Progenitor cell of endocrine pancreas (in vitro differentiated cells): ENCODE data around the gene AOPEP. TPM values are rescaled to one million over a fixed set of nuclear protein-coding genes. Genes with fewer than 3 reads are reported as not detected.

Source experiments
- DNase-seq: peaks from one replicate; pipeline ENCODE4 v3.0.0; 2021; ENCODE audit warnings: low spot score; ENCODE audit not compliant: unreplicated experiment
- H3K27ac Mint-ChIP-seq: 2 replicates; pipeline ENCODE4 v1.8.0; 2021; ENCODE audit warnings: mild to moderate bottlenecking, moderate library complexity, mixed read lengths
- H3K27me3 Mint-ChIP-seq: 2 replicates; pipeline ENCODE4 v1.8.0; 2021; ENCODE audit warnings: mixed read lengths
- H3K36me3 Mint-ChIP-seq: 2 replicates; pipeline ENCODE4 v1.8.0; 2022; ENCODE audit warnings: mixed read lengths; ENCODE audit not compliant: insufficient read depth
- H3K4me1 Mint-ChIP-seq: 2 replicates; pipeline ENCODE4 v1.8.0; 2021; ENCODE audit warnings: low read depth, mixed read lengths
- H3K4me3 Mint-ChIP-seq: 2 replicates; pipeline ENCODE4 v1.8.0; 2021; ENCODE audit warnings: low read depth, mild to moderate bottlenecking, moderate library complexity, mixed read lengths
- H3K9me3 Mint-ChIP-seq: 2 replicates; pipeline ENCODE4 v1.8.0; 2021; ENCODE audit warnings: low read depth, mixed read lengths
- total RNA-seq: library from RNA; stranded (reverse); gene quantifications from 2 replicates; pipeline ENCODE4 v1.2.1, GENCODE V29; 2021
- TF ChIP-seq, protein P1 (sequence below): fragments of 200-600 bp; sonication (generic); IDR thresholded peaks from one replicate; pipeline ENCODE4 v1.5.0; 2021; ENCODE audit warnings: antibody characterized with exemption, mild to moderate bottlenecking; ENCODE audit not compliant: unreplicated experiment

AOPEP gene
- total RNA-seq, 1 donor from 2014 or later = 58.2 TPM

DNA sequence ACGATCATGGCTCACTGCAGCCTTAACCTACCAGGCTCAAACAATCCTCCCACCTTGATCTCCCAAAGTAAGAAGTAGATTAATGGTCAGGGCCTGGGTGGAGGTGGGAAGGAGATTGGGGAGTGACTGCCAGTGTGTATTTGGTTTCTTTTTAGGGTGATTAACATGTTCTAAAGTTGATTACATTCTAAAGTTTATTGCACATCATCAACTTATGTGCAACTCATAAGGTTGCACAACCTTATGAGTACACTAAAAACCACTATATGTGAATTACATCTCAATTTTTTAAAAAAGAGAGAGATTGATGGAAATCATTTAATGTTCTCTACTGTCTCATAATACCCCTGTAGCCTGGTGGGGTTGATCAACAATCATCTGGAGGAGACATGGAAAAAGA is 218.1 kb downstream of the AOPEP start:
- TF ChIP-seq, protein P1, sequence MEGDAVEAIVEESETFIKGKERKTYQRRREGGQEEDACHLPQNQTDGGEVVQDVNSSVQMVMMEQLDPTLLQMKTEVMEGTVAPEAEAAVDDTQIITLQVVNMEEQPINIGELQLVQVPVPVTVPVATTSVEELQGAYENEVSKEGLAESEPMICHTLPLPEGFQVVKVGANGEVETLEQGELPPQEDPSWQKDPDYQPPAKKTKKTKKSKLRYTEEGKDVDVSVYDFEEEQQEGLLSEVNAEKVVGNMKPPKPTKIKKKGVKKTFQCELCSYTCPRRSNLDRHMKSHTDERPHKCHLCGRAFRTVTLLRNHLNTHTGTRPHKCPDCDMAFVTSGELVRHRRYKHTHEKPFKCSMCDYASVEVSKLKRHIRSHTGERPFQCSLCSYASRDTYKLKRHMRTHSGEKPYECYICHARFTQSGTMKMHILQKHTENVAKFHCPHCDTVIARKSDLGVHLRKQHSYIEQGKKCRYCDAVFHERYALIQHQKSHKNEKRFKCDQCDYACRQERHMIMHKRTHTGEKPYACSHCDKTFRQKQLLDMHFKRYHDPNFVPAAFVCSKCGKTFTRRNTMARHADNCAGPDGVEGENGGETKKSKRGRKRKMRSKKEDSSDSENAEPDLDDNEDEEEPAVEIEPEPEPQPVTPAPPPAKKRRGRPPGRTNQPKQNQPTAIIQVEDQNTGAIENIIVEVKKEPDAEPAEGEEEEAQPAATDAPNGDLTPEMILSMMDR = no peak
- no peaks in the 10 kb centered on the region for H3K9me3 Mint-ChIP-seq
- H3K27me3 Mint-ChIP-seq = no peaks in the 10 kb centered on the region
- DNase-seq = no peak
- H3K36me3 Mint-ChIP-seq = peaks cover 7% of the 10 kb centered on the region
- H3K27ac Mint-ChIP-seq = no peak overlapping the region
- no peak overlapping the region for H3K4me3 Mint-ChIP-seq
- H3K4me1 Mint-ChIP-seq = peaks cover 17% of the 10 kb centered on the region

DNA sequence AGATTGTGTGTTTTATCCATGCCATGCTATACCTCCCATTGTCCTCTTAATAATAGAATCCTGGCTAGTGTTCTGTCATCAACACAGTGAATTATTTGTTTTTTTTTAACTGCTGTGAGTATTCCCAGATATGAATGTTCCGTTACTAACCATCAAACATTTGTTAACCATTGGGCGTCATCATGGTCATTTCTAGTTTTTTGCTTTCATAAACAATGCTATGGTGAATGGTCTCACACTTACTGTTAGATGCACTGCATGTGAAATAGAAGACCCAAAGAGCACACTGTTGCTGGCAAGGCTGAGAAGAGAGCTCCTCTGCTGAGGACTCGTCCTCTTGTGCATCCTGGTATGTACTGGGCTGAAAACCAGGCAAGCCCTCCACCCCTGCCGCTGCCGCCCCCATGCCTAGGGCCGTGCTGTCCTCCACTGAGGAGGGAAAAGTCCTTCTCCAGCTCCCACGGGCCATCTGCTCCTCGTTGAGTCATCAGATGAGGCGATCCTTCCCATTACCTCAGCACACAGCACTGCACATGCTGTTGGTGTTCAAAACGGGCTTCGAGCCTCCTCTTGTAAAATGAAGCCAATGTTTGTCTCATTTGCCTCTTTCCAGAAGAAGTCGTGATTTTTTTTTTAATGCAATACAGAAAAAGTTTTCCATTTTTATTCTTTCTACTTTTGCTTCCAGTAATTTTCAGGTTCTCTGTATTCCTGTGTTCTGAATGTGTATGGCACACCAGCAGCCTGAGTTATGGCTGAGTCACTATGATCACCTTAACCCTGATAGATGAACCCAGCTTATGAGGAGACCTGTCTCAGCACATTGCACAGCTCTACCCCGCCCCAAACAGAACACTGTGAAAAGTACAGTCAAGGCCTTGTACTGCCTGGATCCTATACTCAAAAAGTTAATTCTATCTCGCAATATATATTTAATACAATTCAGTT is 219.0 kb downstream of the AOPEP start:
- peaks cover 22% of the 10 kb centered on the region for H3K4me1 Mint-ChIP-seq
- H3K9me3 Mint-ChIP-seq = no peaks in the 10 kb centered on the region
- H3K4me3 Mint-ChIP-seq = no peak overlapping the region
- peak overlapping the region; percentile 46 for H3K27ac Mint-ChIP-seq
- H3K36me3 Mint-ChIP-seq = peaks cover 7% of the 10 kb centered on the region
- H3K27me3 Mint-ChIP-seq = no peaks in the 10 kb centered on the region
- no peak for DNase-seq
- TF ChIP-seq, protein P1 = no peak

DNA sequence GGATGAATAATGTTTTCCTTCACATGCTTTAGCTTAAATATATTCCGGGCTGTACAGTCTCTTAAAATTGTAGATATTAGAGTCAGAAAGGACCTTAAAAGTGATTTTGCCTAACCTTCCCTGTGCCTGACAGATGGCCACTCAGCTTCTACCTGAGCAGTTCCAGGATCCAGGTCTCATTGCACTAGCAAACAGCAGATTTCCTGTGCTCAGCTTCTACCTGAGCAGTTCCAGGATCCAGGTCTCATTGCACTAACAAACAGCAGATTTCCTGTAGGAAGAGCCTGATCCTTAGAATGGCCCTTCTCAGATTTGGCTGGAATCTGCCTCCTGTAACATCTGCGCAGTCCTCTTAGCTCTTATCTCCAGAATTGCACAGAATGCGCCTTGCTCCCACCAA is 219.8 kb downstream of the AOPEP start:
- DNase-seq = no peak
- Mint-ChIP-seq H3K27ac (no peak overlapping the region), H3K27me3 (no peaks in the 10 kb centered on the region), H3K9me3 (no peaks in the 10 kb centered on the region), H3K36me3 (peaks cover 7% of the 10 kb centered on the region), H3K4me3 (no peak overlapping the region), H3K4me1 (peaks cover 24% of the 10 kb centered on the region)
- TF ChIP-seq, protein P1 = no peak

DNA sequence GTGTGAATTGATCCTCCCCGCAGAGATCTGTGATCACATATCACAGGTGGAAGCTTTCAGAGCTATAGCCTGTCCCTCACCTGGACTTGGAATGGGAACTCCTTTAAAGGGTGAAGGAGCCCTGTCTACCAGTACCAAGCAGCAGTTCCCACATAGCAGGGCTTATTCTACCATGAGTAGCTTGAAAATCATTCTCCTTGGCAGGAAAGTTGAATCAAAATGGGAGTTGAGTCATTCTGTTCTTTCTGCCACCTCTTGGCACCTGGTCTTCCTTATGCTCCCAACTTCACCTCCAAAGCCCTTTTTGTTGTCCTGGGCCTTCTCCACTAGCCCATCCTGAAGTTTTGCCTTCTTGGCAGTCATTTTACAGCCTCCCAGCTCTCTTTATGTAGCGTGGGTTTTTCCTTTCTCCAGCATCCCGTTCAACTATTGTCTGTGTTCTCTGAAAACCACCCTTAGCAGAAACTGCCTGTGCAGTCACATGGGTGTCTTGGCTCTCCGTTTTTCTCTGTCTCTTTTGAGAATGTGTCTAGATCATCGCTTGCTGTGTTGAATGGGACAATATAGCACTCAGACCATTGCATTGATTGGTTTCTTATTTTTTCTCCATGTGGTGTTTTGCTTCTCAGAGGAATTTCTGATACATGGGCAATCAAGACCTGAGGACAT is 222.2 kb downstream of the AOPEP start:
- no peaks in the 10 kb centered on the region for H3K9me3 Mint-ChIP-seq
- no peak overlapping the region for H3K4me3 Mint-ChIP-seq
- no peaks in the 10 kb centered on the region for H3K27me3 Mint-ChIP-seq
- H3K4me1 Mint-ChIP-seq = peaks cover 28% of the 10 kb centered on the region
- peaks cover 6% of the 10 kb centered on the region for H3K36me3 Mint-ChIP-seq
- H3K27ac Mint-ChIP-seq = no peak overlapping the region
- TF ChIP-seq, protein P1 = no peak
- no peak for DNase-seq

DNA sequence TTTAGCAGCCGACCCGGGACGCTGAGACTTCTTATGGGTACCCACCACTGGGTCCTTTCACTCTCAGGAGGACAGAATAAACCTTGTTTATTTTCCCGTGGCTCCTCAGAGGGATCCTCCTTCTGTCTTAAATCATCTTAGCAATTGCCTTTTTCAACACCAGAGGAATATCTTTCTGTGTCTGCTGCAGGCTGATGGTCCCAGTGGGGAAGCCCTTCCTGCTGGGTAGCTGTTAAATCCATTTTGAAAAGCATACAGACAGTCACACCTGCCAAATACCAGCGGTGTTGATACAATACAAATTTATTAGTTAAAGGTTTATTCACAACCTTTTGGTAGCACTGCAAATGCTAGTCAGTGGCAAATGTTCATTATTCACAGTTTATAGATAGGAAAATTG is 222.9 kb downstream of the AOPEP start:
- H3K27me3 Mint-ChIP-seq = no peaks in the 10 kb centered on the region
- no peak overlapping the region for H3K4me3 Mint-ChIP-seq
- DNase-seq = no peak
- H3K4me1 Mint-ChIP-seq = peaks cover 28% of the 10 kb centered on the region
- TF ChIP-seq, protein P1 = no peak
- no peaks in the 10 kb centered on the region for H3K9me3 Mint-ChIP-seq
- H3K36me3 Mint-ChIP-seq = peaks cover 6% of the 10 kb centered on the region
- H3K27ac Mint-ChIP-seq = no peak overlapping the region
